HepG2 (cell line): Measurements from ENCODE around the gene AMBRA1. TPM values are rescaled to one million over a fixed set of nuclear protein-coding genes. Genes with fewer than 3 reads are reported as not detected.
A peak's percentile ranks its signal among the peaks of the same experiment; 100 is the strongest.

ENCODE experiments used
- ATAC-seq: fragments of 200-7000 bp; cut with Tn5 transposase; 3 replicates; pipeline ENCODE4 v1.9.1; 2020; ENCODE audit warnings: mild to moderate bottlenecking, moderate library complexity
- BruUV-seq: library from RNA; stranded (reverse); fragments of 400-500 nt; replicated peaks from 2 replicates; lab custom pipeline; 2021; lab: Mats Ljungman, UMichigan
- CTCF ChIA-PET: fragments of 300-600 bp; formaldehyde crosslinking; extraction: SDS; loops from one replicate; lab custom pipeline; 2021; ENCODE audit warnings: low total read pairs, inconsistent platforms, low intra/inter-chr PET ratio; lab: Yijun Ruan, JAX
- POLR2A ChIA-PET: fragments of 350-600 bp; sonication (Branson Sonifier 250); formaldehyde crosslinking; loops from one replicate; lab custom pipeline; 2020; ENCODE audit warnings: antibody characterized with exemption, inconsistent platforms; lab: Yijun Ruan, JAX
- DNase-seq: peaks from one replicate; pipeline ENCODE4 v3.0.0-alpha.2; 2015; ENCODE audit warnings: low spot score
- FAIRE-seq: peaks from 3 replicates; lab custom pipeline; 2011; peaks lifted over from hg19 to GRCh38; lab: Jason Lieb, UNC
- H2AFZ ChIP-seq: one replicate; pipeline ENCODE4 v1.6.1; 2011; ENCODE audit warnings: low read length, inconsistent platforms
- H3K27ac ChIP-seq: fragments of 300-600 bp; 3 replicates; pipeline ENCODE4 v1.8.0; 2011; ENCODE audit warnings: mixed run types, mild to moderate bottlenecking, mixed read lengths, low read length, inconsistent platforms; ENCODE audit not compliant: insufficient read depth; ENCODE audit errors: extremely low read length
- H3K27me3 ChIP-seq, 2 experiments: fragments of 200-600 bp in 1 of 2; 2 replicates in 1 of 2; 3 replicates in 1 of 2; pipeline versions ENCODE4 v1.6.0 to v1.8.0; 2011; ENCODE audit warnings: low read length in 2 of 2, mild to moderate bottlenecking in 2 of 2, moderate library complexity in 2 of 2, inconsistent platforms in 1 of 2; ENCODE audit not compliant: insufficient read depth in 2 of 2, control insufficient read depth in 1 of 2
- H3K36me3 ChIP-seq, 2 experiments: fragments of 200-600 bp in 1 of 2; replicated peaks in 1 of 2; 2 replicates in 1 of 2; 3 replicates in 1 of 2; pipeline versions ENCODE4 v1.5.1 to v1.8.0; 2011; ENCODE audit warnings: low read length in 2 of 2, inconsistent platforms in 1 of 2; ENCODE audit not compliant: insufficient read depth in 2 of 2, control insufficient read depth in 1 of 2
- H3K4me1 ChIP-seq: 2 replicates; pipeline ENCODE4 v1.5.1; 2012; ENCODE audit warnings: low read length, inconsistent platforms; ENCODE audit not compliant: insufficient read depth
- H3K4me2 ChIP-seq: 2 replicates; pipeline ENCODE4 v1.6.0; 2011; ENCODE audit warnings: low read depth, low read length, inconsistent platforms
- H3K4me3 ChIP-seq, 3 experiments: fragments of 200-600 bp in 1 of 3; sonication (generic), shearing (Covaris generic) in 1 of 3; replicated peaks in 1 of 3; 2 replicates each; pipeline ENCODE4 v1.5.1; 2011 to 2016; ENCODE audit warnings: low read length in 3 of 3, inconsistent platforms in 2 of 3, low read depth in 2 of 3, mild to moderate bottlenecking in 2 of 3, control low read depth in 1 of 3, mixed read lengths in 1 of 3; ENCODE audit not compliant: insufficient read depth in 1 of 3
- H3K79me2 ChIP-seq: one replicate; pipeline ENCODE4 v1.6.1; 2011; ENCODE audit warnings: low read length, inconsistent platforms; ENCODE audit not compliant: insufficient read depth
- H3K9ac ChIP-seq: 2 replicates; pipeline ENCODE4 v1.6.0; 2011; ENCODE audit warnings: mild to moderate bottlenecking, low read depth, low read length, inconsistent platforms; ENCODE audit not compliant: insufficient read depth
- H3K9me3 ChIP-seq: 2 replicates; pipeline ENCODE4 v1.5.1; 2012; ENCODE audit warnings: mild to moderate bottlenecking, low read length
- H4K20me1 ChIP-seq: 2 replicates; pipeline ENCODE4 v1.6.0; 2011; ENCODE audit warnings: inconsistent platforms, mild to moderate bottlenecking, low read length, moderate library complexity; ENCODE audit not compliant: insufficient read depth
- BRD4 ChIP-seq: sonication (generic); formaldehyde crosslinking; IDR thresholded peaks from 2 replicates; pipeline ENCODE4 v1.4.0; 2020; ENCODE audit warnings: missing genetic modification reagents
- CTCF ChIP-seq: sonication (generic); formaldehyde crosslinking; IDR thresholded peaks from 2 replicates; pipeline ENCODE4 v1.5.0; 2020; ENCODE audit warnings: mild to moderate bottlenecking, missing genetic modification reagents, moderate library complexity
- HMGXB4 ChIP-seq, 2 experiments: sonication (generic) in 1 of 2; formaldehyde crosslinking in 1 of 2; IDR thresholded peaks; 2 replicates each; pipeline versions ENCODE4 v1.4.0 to v1.6.1; 2018 to 2020; ENCODE audit warnings: missing genetic modification reagents in 2 of 2, borderline replicate concordance in 1 of 2, low read depth in 1 of 2, mild to moderate bottlenecking in 1 of 2, missing biosample characterization in 1 of 2
- JUNB ChIP-seq: sonication (generic); formaldehyde crosslinking; IDR thresholded peaks from 2 replicates; pipeline ENCODE4 v1.8.0; 2022; ENCODE audit warnings: missing genetic modification reagents, mild to moderate bottlenecking, borderline replicate concordance
- RBM22 ChIP-seq: fragments of 200-400 bp; formaldehyde crosslinking; optimal IDR thresholded peaks from 2 replicates; pipeline ENCODE3; 2017; ENCODE audit warnings: mild to moderate bottlenecking, low read length, moderate library complexity
- RERE ChIP-seq: IDR thresholded peaks from 2 replicates; pipeline ENCODE4 v1.6.1; 2016; ENCODE audit warnings: low read depth, missing genetic modification reagents, missing compliant biosample characterization
- ZNF260 ChIP-seq: sonication (generic); formaldehyde crosslinking; IDR thresholded peaks from 2 replicates; pipeline ENCODE4 v1.4.0; 2020; ENCODE audit warnings: missing genetic modification reagents, low read depth, mild to moderate bottlenecking, borderline replicate concordance
- WGBS: methylation state at CpG from one replicate; pipeline ENCODE4 v1.1.6; 2017; ENCODE audit warnings: low lambda C conversion rate; 5-methylcytosine and 5-hydroxymethylcytosine counted together
- in situ Hi-C: cut with HindIII; loops from 2 replicates; pipeline ENCODE4 v1.10.0; 2017; ENCODE audit warnings: low pct_unique_long_range_greater_than_20kb; ENCODE audit not compliant: extremely low pct_ligation_motif_present
- intact Hi-C: fragments of 100-400 bp; cut with micrococcal nuclease; formaldehyde crosslinking; loops from one replicate; pipeline ENCODE4 v1.10.0; 2022; ENCODE audit not compliant: unreplicated experiment
- polyA plus RNA-seq, 8 experiments: library from polyadenylated mRNA; depleted of rRNA in 3 of 8; stranded (reverse) in 7 of 8; unstranded in 1 of 8; fragments of >200 nt; fragmentation: Illumina TruSeq in 4 of 8; extraction: Trizol in 4 of 8; gene quantifications; 2 replicates each; pipeline versions ENCODE4 v1.2.1 to v1.2.3, GENCODE V29; 2011 to 2016; ENCODE audit warnings: low read depth in 4 of 8, missing spikeins in 1 of 8, mixed read lengths in 1 of 8; ENCODE audit not compliant: insufficient read depth in 1 of 8
- total RNA-seq, 5 experiments: library from RNA; depleted of rRNA; stranded (reverse); fragments of >200 nt; fragmentation: Illumina TruSeq; extraction: Trizol; gene quantifications; 2 replicates each; pipeline ENCODE4 v1.2.3, GENCODE V29; 2016; ENCODE audit warnings: low read depth in 1 of 5

The AMBRA1 gene
- total and polyA plus RNA-seq, 2 of the 13 experiments (the other 11 are each of a cell fraction or from before 2014, with no cell fraction given) = 15.7 to 26.0 TPM

- FAIRE-seq = no peak
These were observed 183.8 kb downstream of the AMBRA1 start for GRCh38 chr11:46410021-46410420.

More at GRCh38 chr11:46410021-46410420, 183.8 kb downstream of the AMBRA1 start:
- H3K4me3 ChIP-seq = no peak overlapping the region
- TF ChIP-seq CTCF (CRISPR knock-in tag) (0 out of 2 replicates have a peak, but pooled peaks have one; percentile 19), ZNF260 (CRISPR knock-in tag) (no peak), RERE (CRISPR knock-in tag) (no peak), RBM22 (peak; percentile 50), JUNB (CRISPR knock-in tag) (no peak), BRD4 (CRISPR knock-in tag) (no peak), HMGXB4 (CRISPR knock-in tag; IDR thresholded peaks at IDR 0.05; ENCODE audit: borderline replicate concordance in 1 of 2, low read depth in 1 of 2) (no peak)
- H3K9ac ChIP-seq = no peak overlapping the region
- H3K27me3 ChIP-seq = no peaks in the 10 kb centered on the region
- WGBS = 98% methylated on average over 5 of the region's 5 CpGs
- no peak overlapping the region for H2AFZ ChIP-seq
- no peak overlapping the region for H3K4me2 ChIP-seq
- H3K36me3 ChIP-seq = peaks cover 44 to 71% of the 10 kb centered on the region in 2 experiments
- DNase-seq = no peak
- CTCF ChIA-PET = no interaction called here
- H3K4me1 ChIP-seq = peaks cover 16% of the 10 kb centered on the region
- in situ Hi-C loops = no loop called here
- POLR2A ChIA-PET = no interaction called here
- no peaks in the 10 kb centered on the region for H3K79me2 ChIP-seq
- BruUV-seq = no TSS peak
- intact Hi-C loops = no loop called here
- no peak overlapping the region for H3K27ac ChIP-seq
- 0 out of 2 replicates have a peak, but pooled peaks cover 6% of the 10 kb centered on the region for H4K20me1 ChIP-seq
- no peaks in the 10 kb centered on the region for H3K9me3 ChIP-seq
- no peak for ATAC-seq
